ENCODE measurements around the gene KCNG2. TPM values are rescaled to one million over a fixed set of nuclear protein-coding genes. Genes with fewer than 3 reads are reported as not detected.

The KCNG2 gene
- total RNA-seq, 1 experiment from 2014 or later = not detected

GRCh38 chr18:79936641-79937040 is 138.9 kb downstream of the KCNG2 start:
- DNase-seq (ENCODE audit: low read depth, low spot score) (no peak), ATAC-seq (no peak)
- Histone ChIP-seq H3K79me2 (ENCODE audit: insufficient read depth, low read length) (peaks cover 96% of the 10 kb centered on the region), H3K9ac (ENCODE audit: low read length) (no peak overlapping the region), H3K4me1 (ENCODE audit: control insufficient read depth in 1 of 2, insufficient read depth in 2 of 2, low read length in 2 of 2) (no peaks in the 10 kb centered on the region), H3K9me2 (ENCODE audit: insufficient read depth) (no peaks in the 10 kb centered on the region), H3K27ac (ENCODE audit: low read depth, low read length) (no peak overlapping the region), H3K4me2 (ENCODE audit: low read length) (no peak overlapping the region), H2AFZ (ENCODE audit: low read depth, low read length, poor library complexity, severe bottlenecking) (no peak overlapping the region), H3K9me3 (ENCODE audit: control insufficient read depth in 1 of 2, insufficient read depth in 1 of 2, low read depth in 1 of 2, low read length in 2 of 2) (peaks cover 7 to 24% of the 10 kb centered on the region in 2 experiments; a peak in 3 of 4 replicates), H3K27me3 (ENCODE audit: insufficient read depth, low read length) (no peaks in the 10 kb centered on the region), H3K4me3 (replicated peaks in 1 of 2; ENCODE audit: low read depth in 1 of 2, low read length in 2 of 2) (no peak overlapping the region), H4K20me1 (ENCODE audit: insufficient read depth) (no peaks in the 10 kb centered on the region), H3K36me3 (ENCODE audit: control insufficient read depth in 1 of 2, insufficient read depth in 2 of 2, low read length in 2 of 2) (peaks cover 5 to 40% of the 10 kb centered on the region in 2 experiments; a peak in 3 of 4 replicates)
- CTCF ChIA-PET = no interaction called here
- no peak for TF ChIP-seq FOSL1 (IDR thresholded peaks at IDR 0.05; ENCODE audit: low read depth)
- TF ChIP-seq ZBTB33 (IDR thresholded peaks at IDR 0.05; ENCODE audit: extremely low read depth, insufficient replicate concordance, low read length) = no peak
- RAD21 ChIA-PET (ENCODE audit: low non-redundant PET in 1 of 2, low total read pairs in 2 of 2, uncharacterized antibody in 2 of 2, unreplicated experiment in 2 of 2) = no interaction called here
- POLR2A ChIA-PET = no interaction called here
- no TSS peak for BruUV-seq (replicated peaks)
- intact Hi-C loops (cut with micrococcal nuclease) = no loop called here

GRCh38 chr18:79937103-79937860 is 139.5 kb downstream of the KCNG2 start:
- H3K79me2 ChIP-seq (ENCODE audit: insufficient read depth, low read length) = peaks cover 96% of the 10 kb centered on the region
- no peaks in the 10 kb centered on the region for H3K4me1 ChIP-seq (ENCODE audit: control insufficient read depth in 1 of 2, insufficient read depth in 2 of 2, low read length in 2 of 2)
- no peaks in the 10 kb centered on the region for H3K9me2 ChIP-seq (ENCODE audit: insufficient read depth)
- no peaks in the 10 kb centered on the region for H4K20me1 ChIP-seq (ENCODE audit: insufficient read depth)
- no peak overlapping the region for H3K9ac ChIP-seq (ENCODE audit: low read length)
- TF ChIP-seq MAX (IDR thresholded peaks at IDR 0.05) (no peak), POLR2AphosphoS5 (IDR thresholded peaks at IDR 0.05; ENCODE audit: low read depth, low read length) (no peak), CEBPB (IDR thresholded peaks at IDR 0.05; ENCODE audit: low read depth) (no peak), EZH2phosphoT487 (IDR thresholded peaks at IDR 0.05; ENCODE audit: borderline replicate concordance) (no peak)
- TF ChIP-seq, protein P1, sequence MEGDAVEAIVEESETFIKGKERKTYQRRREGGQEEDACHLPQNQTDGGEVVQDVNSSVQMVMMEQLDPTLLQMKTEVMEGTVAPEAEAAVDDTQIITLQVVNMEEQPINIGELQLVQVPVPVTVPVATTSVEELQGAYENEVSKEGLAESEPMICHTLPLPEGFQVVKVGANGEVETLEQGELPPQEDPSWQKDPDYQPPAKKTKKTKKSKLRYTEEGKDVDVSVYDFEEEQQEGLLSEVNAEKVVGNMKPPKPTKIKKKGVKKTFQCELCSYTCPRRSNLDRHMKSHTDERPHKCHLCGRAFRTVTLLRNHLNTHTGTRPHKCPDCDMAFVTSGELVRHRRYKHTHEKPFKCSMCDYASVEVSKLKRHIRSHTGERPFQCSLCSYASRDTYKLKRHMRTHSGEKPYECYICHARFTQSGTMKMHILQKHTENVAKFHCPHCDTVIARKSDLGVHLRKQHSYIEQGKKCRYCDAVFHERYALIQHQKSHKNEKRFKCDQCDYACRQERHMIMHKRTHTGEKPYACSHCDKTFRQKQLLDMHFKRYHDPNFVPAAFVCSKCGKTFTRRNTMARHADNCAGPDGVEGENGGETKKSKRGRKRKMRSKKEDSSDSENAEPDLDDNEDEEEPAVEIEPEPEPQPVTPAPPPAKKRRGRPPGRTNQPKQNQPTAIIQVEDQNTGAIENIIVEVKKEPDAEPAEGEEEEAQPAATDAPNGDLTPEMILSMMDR (IDR thresholded peaks at IDR 0.05 in 2 of 3, conservative IDR thresholded peaks at IDR 0.05 in 1 of 3; ENCODE audit: borderline replicate concordance in 1 of 3, insufficient read depth in 1 of 3, low read depth in 2 of 3, low read length in 2 of 3) = no peak
- no TSS peak for BruUV-seq (replicated peaks)
- DNase-seq (ENCODE audit: low read depth, low spot score) (no peak), ATAC-seq (no peak)
- H3K36me3 ChIP-seq (ENCODE audit: control insufficient read depth in 1 of 2, insufficient read depth in 2 of 2, low read length in 2 of 2) = peaks cover 10 to 46% of the 10 kb centered on the region in 2 experiments; a peak in 3 of 4 replicates
- no peak overlapping the region for H3K4me2 ChIP-seq (ENCODE audit: low read length)
- POLR2A ChIA-PET = no interaction called here
- no peak overlapping the region for H3K4me3 ChIP-seq (replicated peaks in 1 of 2; ENCODE audit: low read depth in 1 of 2, low read length in 2 of 2)
- H3K27me3 ChIP-seq (ENCODE audit: insufficient read depth, low read length) = no peaks in the 10 kb centered on the region
- CTCF ChIA-PET = no interaction called here
- H3K9me3 ChIP-seq (ENCODE audit: control insufficient read depth in 1 of 2, insufficient read depth in 1 of 2, low read depth in 1 of 2, low read length in 2 of 2) = peaks cover 7 to 23% of the 10 kb centered on the region in 2 experiments; a peak in 2 of 4 replicates
- intact Hi-C loops (cut with micrococcal nuclease) = no loop called here
- RAD21 ChIA-PET (ENCODE audit: low non-redundant PET in 1 of 2, low total read pairs in 2 of 2, uncharacterized antibody in 2 of 2, unreplicated experiment in 2 of 2) = no interaction called here
- H3K27ac ChIP-seq (ENCODE audit: low read depth, low read length) = no peak overlapping the region
- no peak overlapping the region for H2AFZ ChIP-seq (ENCODE audit: low read depth, low read length, poor library complexity, severe bottlenecking)

All from HCT116 (cell line).